ENCODE measurements around the gene TET3. TPM values are rescaled to one million over a fixed set of nuclear protein-coding genes. Genes with fewer than 3 reads are reported as not detected.
A peak's percentile ranks its signal among the peaks of the same experiment; 100 is the strongest.

The TET3 gene
- total and polyA plus RNA-seq, 9 of the 15 experiments (the other 6 are each of a cell fraction or from before 2014, with no cell fraction given) = 0.35 to 16.3 (median 5.5) TPM

DNA sequence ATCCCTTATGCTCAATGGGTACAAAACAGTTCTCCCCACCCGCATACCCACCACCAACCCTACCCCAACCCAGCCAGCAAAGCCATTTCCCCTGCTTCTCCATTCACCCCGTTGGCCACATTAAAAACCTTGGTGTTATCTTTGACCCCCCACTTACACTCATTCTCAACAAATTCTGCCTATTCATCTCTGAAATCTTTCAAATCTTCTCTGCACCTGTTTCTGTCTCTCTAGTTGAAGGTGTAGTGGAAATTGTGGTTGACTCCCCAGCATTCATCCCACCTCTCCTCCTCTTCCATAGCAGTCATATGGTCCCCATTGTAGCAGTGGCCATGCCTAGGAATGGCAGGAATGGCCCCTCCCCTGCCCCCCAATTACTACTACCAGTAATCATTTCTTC lies 20.5 kb upstream of the TET3 start (continued):
- TF ChIP-seq ZNF316 (IDR thresholded peaks at IDR 0.05) (peak; percentile 31; the same call in 1 of the 2 replicates), POLR2H (tag; IDR thresholded peaks at IDR 0.05; ENCODE audit: low read depth) (no peak), ZEB2 (IDR thresholded peaks at IDR 0.05) (peak; percentile 47; the same call in 1 of the 2 replicates), ZNF408 (CRISPR knock-in tag; IDR thresholded peaks at IDR 0.05; ENCODE audit: low read depth) (no peak), PYGO2 (tag; IDR thresholded peaks at IDR 0.05) (no peak)
- TF ChIP-seq, protein P1, sequence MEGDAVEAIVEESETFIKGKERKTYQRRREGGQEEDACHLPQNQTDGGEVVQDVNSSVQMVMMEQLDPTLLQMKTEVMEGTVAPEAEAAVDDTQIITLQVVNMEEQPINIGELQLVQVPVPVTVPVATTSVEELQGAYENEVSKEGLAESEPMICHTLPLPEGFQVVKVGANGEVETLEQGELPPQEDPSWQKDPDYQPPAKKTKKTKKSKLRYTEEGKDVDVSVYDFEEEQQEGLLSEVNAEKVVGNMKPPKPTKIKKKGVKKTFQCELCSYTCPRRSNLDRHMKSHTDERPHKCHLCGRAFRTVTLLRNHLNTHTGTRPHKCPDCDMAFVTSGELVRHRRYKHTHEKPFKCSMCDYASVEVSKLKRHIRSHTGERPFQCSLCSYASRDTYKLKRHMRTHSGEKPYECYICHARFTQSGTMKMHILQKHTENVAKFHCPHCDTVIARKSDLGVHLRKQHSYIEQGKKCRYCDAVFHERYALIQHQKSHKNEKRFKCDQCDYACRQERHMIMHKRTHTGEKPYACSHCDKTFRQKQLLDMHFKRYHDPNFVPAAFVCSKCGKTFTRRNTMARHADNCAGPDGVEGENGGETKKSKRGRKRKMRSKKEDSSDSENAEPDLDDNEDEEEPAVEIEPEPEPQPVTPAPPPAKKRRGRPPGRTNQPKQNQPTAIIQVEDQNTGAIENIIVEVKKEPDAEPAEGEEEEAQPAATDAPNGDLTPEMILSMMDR (IDR thresholded peaks at IDR 0.05 in 2 of 3, conservative IDR thresholded peaks at IDR 0.05 in 1 of 3; ENCODE audit: insufficient read depth in 2 of 3, low read depth in 1 of 3, low read length in 3 of 3) = no peak
- TF ChIP-seq, protein P2, sequence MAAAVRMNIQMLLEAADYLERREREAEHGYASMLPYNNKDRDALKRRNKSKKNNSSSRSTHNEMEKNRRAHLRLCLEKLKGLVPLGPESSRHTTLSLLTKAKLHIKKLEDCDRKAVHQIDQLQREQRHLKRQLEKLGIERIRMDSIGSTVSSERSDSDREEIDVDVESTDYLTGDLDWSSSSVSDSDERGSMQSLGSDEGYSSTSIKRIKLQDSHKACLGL (CRISPR knock-in tag; IDR thresholded peaks at IDR 0.05; ENCODE audit: borderline replicate concordance, poor library complexity, severe bottlenecking) = no peak

DNA sequence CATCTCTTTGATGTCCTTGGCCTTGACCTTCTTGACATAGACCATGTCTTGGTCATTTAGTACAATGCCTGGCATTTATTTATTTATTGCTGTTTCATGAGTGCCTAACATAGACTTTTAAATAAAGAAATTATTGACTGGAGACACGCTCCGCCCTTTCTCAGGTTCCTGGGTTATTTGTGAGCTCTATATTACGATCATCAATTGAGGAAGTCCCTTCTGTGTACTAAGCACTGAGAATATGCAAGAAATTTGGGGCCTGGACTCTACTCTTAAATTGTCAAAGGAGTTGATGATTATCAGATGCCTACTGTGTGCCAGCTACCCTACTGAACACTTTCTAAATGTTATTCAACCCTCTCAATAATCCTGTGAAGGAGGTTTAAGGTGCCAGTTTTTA lies 19.7 kb upstream of the TET3 start:
- Histone ChIP-seq H3K27me3 (ENCODE audit: control insufficient read depth in 2 of 2, insufficient read depth in 2 of 2, low read length in 2 of 2) (no peaks in the 10 kb centered on the region), H3K36me3 (ENCODE audit: control insufficient read depth, insufficient read depth, low read length) (no peaks in the 10 kb centered on the region), H3K9me1 (ENCODE audit: control insufficient read depth, insufficient read depth, low read length) (no peaks in the 10 kb centered on the region), H2AFZ (ENCODE audit: low read depth, low read length) (no peak overlapping the region), H3K79me2 (ENCODE audit: control insufficient read depth, insufficient read depth, low read length) (no peaks in the 10 kb centered on the region), H3K4me3 (no peak overlapping the region), H3K9me3 (replicated peaks; ENCODE audit: control insufficient read depth, insufficient read depth, low read depth, low read length) (no peaks in the 10 kb centered on the region), H3K27ac (ENCODE audit: extremely low read depth, low read depth, low read length) (no peak overlapping the region), H3K4me1 (replicated peaks in 1 of 2; ENCODE audit: control insufficient read depth in 2 of 2, insufficient read depth in 2 of 2, low read length in 2 of 2) (peaks cover 5 to 14% of the 10 kb centered on the region in 2 experiments; a peak in 3 of 5 replicates), H4K20me1 (replicated peaks; ENCODE audit: control insufficient read depth, insufficient read depth, low read length) (no peaks in the 10 kb centered on the region), H3K9ac (ENCODE audit: insufficient read depth in 1 of 2, low read depth in 2 of 2, low read length in 2 of 2) (no peak overlapping the region), H3K4me2 (ENCODE audit: insufficient read depth, low read length) (no peak overlapping the region)
- TF ChIP-seq GATAD2A (IDR thresholded peaks at IDR 0.05) (no peak), BDP1 (IDR thresholded peaks at IDR 0.05; ENCODE audit: insufficient read depth, insufficient read length) (no peak), SMAD1 (IDR thresholded peaks at IDR 0.05; ENCODE audit: low read depth, low read length, partially characterized antibody) (no peak), ARHGAP35 (IDR thresholded peaks at IDR 0.05; ENCODE audit: partially characterized antibody) (no peak), ZBTB8A (IDR thresholded peaks at IDR 0.05; ENCODE audit: partially characterized antibody) (no peak), ZNF444 (CRISPR knock-in tag; IDR thresholded peaks at IDR 0.05) (no peak), ZNF282 (CRISPR knock-in tag; IDR thresholded peaks at IDR 0.05) (no peak), HDAC2 (IDR thresholded peaks at IDR 0.05) (no peak), RHOXF2B (CRISPR knock-in tag; conservative IDR thresholded peaks at IDR 0.05) (no peak)
- TF ChIP-seq, protein P3, sequence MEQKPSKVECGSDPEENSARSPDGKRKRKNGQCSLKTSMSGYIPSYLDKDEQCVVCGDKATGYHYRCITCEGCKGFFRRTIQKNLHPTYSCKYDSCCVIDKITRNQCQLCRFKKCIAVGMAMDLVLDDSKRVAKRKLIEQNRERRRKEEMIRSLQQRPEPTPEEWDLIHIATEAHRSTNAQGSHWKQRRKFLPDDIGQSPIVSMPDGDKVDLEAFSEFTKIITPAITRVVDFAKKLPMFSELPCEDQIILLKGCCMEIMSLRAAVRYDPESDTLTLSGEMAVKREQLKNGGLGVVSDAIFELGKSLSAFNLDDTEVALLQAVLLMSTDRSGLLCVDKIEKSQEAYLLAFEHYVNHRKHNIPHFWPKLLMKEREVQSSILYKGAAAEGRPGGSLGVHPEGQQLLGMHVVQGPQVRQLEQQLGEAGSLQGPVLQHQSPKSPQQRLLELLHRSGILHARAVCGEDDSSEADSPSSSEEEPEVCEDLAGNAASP (IDR thresholded peaks at IDR 0.05) = no peak
- TF ChIP-seq, protein P4, sequence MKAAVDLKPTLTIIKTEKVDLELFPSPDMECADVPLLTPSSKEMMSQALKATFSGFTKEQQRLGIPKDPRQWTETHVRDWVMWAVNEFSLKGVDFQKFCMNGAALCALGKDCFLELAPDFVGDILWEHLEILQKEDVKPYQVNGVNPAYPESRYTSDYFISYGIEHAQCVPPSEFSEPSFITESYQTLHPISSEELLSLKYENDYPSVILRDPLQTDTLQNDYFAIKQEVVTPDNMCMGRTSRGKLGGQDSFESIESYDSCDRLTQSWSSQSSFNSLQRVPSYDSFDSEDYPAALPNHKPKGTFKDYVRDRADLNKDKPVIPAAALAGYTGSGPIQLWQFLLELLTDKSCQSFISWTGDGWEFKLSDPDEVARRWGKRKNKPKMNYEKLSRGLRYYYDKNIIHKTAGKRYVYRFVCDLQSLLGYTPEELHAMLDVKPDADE (conservative IDR thresholded peaks at IDR 0.05; ENCODE audit: control insufficient read depth, low read depth, low read length) = no peak
- no peak for ATAC-seq
- 91% methylated on average over 3 of the region's 3 CpGs for WGBS (ENCODE audit: insufficient coverage, low coverage, missing lambda C conversion rate)
- ChIA-PET CTCF (ENCODE audit: low intra/inter-chr PET ratio) (no interaction called here), POLR2A (interaction anchor here (1.3 kb wide), 1 partner anchor 12 kb away, joined by 6 read pairs; no protein-coding TSS in a partner anchor)
- DNase-seq (ENCODE audit: extremely low read depth in 1 of 4, low spot score in 3 of 4) = no peak
- BruUV-seq (replicated peaks) = no TSS peak
- FAIRE-seq = no peak
- in situ Hi-C loops (cut with MboI) (no loop called here), intact Hi-C loops (cut with micrococcal nuclease) (no loop called here)

Data from K562 (cell line).